Activated T-cell treated with anti-CD3 and anti-CD28 coated beads for 48 hours (primary cell): Measurements from ENCODE around the gene CFAP70.

Source experiments
- DNase-seq: peaks from one replicate; pipeline ENCODE4 v3.0.0-alpha.2; 2020; ENCODE audit warnings: low read depth

Gene CFAP70

DNA sequence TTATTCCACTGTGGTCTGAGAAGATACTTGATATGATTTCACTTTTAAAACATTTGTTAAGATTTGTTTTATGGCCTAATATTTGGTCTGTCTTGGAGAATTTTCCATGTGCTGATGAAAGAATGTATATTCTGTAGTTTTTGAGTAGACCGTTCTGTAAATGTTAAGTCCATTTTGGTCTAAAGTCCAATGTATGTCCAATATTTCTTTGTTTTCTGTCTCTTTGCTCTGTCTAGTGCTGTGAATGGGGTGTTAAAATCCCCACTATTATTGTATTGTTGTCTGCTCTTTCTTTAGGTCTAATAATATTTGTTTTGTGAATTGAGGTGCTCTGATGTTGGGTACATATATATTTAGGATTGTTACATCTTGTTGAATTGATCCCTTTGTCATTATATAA, 142.9 kb downstream of the CFAP70 start:
- no peak for DNase-seq

GRCh38 chr10:73211106-73211811, 147.4 kb downstream of the CFAP70 start:
- DNase-seq, result no peak

DNA sequence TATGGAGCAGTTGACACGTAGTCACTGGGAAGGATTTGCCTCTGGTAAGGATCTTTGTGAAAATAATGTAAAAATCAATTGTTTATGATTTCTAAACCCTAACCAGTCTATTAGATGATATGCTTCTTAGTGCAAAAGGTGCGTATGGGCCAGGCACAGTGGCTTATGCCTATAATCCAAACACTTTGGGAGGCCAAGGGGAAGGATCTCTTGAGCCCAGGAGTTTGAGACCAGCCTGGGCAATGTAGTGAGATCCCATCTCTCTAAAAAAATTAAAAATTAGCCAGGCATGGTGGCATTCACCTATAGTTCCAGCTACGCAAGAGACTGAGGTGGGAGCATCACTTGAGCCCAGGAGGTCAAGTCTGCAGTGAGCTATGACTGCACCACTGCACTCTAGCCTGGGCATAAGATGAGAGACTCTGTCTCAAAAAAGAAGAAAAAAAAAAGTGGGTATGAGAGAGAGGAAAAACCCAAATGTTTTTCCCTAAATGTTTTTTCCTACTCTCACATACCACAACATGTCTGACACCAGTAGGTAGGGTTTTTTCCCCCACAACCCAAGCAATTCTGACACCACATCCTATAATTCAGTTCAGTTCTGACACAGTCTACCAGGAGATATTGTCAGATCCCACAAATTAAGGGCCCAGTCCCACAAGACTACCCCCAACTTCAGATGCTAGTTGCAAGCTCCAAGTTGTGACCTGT, 148.1 kb downstream of the CFAP70 start:
- no peak for DNase-seq

DNA sequence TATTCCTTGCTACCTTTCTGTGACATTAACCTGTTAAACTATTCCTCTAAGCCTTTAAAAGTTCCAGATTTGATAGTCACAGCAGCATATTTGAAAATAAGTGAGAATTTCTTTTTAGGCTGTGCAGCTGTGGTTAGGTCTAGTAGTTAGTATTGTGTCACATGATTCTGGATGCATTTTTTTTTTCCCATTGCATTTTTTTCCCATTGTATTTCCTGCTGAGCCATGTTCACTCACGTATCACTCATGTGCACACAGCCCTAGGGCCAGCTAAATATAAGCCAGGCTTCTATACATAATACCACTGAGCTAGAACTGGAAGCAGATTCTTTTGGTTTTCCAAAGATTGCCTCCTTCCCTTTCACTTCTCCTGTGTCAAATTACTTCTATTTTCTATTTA, 149.0 kb downstream of the CFAP70 start:
- DNase-seq, result no peak

- DNase-seq, result no peak
Measured at GRCh38 chr10:73207883-73208282, 150.8 kb downstream of the CFAP70 start.

DNA sequence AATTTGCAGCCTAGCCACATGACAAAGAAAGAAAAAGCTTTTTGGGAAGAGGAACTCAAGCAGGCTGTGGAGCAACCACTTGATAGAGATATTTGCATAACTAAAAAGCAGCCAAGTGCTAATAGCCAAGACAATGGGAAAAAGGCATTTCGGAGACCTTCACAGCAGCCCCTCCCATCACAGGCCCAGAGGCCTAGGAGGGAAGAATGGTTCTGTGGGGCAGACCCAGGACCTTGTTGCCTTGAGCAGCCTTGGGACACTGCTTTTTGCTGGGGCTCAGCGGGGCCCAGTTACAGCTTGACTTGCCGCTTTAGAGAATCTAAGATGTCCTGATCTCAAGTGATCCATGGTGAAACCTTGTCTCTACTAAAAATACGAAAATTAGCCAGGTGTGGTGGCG, 152.3 kb downstream of the CFAP70 start:
- no peak for DNase-seq

- DNase-seq, result no peak
Measured at GRCh38 chr10:73205890-73206289, 152.8 kb downstream of the CFAP70 start.

GRCh38 chr10:73205081-73205480, 153.6 kb downstream of the CFAP70 start:
- no peak for DNase-seq
